ENCODE measurements around the gene GIN1.
"Not testable (repeated sequence)": the region's sequence is repeated elsewhere in the genome, so short reads cannot be mapped to it uniquely, and the experiment has no call there.

The GIN1 gene

GRCh38 chr5:103110403-103110802, 9.5 kb downstream of the GIN1 start:
- DNase-seq: no peak

- DNase-seq: no peak
These were observed 10.7 kb downstream of the GIN1 start for GRCh38 chr5:103109277-103109676.

DNA sequence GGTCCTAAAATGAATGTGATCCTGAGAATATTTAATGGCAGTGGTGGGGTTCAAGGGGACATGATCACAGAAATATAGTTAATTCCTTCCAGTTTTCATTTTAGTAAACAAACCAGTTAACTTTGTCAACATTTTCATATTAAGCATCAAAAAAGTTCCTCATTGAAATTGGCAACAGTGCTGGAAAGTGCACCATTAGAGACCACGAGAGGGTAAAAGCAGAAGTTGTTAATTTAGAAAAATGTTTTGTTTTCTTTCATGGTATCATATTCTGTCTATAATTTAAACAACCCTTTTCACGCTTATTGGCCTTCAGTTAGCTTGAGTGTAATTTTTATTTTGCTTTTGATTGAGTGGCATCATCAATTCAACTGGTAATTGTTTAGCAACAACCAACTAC, 11.9 kb downstream of the GIN1 start:
- DNase-seq: no peak

DNA sequence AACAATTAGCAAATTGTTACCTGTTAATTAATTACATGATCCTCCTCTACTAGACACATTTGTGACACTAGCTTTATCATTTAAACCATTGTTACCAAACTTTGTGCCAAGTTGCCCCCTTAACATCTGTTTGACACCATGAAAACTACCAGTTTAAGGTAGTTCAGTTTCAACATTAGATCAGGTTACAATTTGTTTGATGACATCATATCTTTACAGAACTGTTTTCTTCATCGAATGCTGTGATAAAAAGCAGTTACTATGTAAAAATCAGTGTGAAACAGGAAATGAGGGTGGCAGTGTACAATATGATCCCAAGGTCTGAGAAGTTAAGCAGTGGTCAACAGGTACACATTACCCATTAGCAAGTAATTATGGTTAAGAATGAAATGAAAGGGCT, 17.7 kb downstream of the GIN1 start:
- DNase-seq: no peak

DNA sequence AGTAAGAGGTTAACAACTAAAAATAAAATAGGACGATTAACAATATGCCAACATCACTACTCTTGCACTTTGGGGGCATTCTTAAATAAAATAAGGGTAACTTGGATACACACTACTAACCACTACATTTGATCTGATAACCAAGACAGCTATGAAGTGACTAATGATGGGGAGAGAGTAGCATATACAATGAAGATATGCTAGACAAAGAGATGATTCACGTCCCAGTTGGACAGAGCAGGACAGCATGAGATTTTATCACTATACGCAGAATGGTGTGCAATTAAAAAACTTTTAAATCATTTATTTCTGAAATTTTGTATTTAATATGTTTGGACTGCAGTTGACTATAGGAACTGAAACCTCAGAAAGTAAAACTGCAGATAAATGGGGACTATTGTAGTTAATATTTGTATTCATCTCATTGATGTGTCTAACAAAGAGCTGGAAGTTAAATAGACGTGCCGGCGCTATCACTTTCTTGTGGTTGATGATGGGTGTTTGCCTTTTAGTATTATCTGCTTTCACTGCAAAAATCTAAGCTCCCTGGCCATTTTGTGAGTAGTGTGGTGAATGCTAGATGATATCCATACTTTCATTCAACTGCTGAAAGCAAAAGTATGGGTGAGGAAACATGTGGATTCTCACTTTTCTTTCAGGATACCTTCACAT, 18.7 kb downstream of the GIN1 start:
- DNase-seq: no peak

- no peak for DNase-seq
These were observed 20.9 kb downstream of the GIN1 start for GRCh38 chr5:103098993-103099392.

DNA sequence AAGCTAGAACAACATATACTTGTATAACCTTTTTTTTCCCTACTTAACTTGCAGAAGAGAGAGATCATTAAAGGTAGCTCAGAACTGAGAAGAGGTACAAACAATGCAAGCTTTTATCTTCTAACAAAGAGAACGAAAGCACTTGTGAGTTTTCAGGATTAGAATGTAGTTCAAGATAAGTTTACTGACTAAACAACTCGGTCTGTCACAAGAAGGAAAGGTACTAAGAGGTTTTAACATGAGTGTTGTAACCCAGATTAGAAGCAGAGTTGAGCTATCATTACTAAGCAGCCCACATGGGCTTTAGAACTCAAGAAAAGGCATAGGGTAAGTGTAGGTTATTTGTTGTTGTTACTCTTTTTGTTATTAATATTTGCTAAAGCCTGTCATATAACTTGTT, 25.2 kb downstream of the GIN1 start:
- no peak for DNase-seq

DNA sequence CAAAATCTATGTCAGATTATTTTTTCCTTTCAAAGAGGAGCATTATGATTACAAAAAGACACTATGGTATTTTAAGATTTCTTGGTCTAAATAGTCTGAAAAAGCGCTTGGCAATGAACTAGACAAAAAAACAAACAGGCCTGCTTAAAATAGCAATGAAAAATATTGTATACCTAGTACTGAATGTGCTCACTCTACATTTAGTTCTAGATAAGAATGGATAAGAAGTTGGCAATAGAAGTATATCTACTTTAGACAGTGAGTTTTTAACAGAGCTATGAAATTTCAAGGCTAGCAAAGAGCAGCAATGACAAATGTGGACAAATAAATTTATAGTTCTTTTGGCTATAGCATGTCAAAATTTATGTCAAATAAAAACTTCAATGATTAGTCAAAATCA, 26.2 kb downstream of the GIN1 start:
- DNase-seq: no peak

GRCh38 chr5:103092676-103093075, 27.3 kb downstream of the GIN1 start:
- DNase-seq: no peak

- DNase-seq: no peak
These were observed 29.1 kb downstream of the GIN1 start for GRCh38 chr5:103090791-103091190.

DNA sequence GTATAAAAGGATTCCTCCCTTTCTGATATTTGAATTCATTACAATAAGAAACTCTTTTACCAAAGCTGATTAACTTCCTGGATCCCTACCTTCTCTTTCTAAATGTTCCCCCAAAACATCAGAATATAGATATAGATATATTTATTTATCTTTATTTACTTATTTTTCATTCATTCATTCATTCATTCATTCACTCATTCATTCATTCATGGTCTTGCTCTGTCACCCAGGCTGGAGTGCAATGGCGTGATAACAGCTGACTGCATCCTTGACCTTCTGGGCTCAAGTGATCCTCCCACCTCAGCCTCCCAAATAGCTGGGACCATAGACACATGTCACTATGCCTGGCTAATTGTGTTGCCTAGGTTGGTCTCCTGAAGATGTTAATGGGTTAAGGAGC, 30.7 kb downstream of the GIN1 start:
- no peak for DNase-seq

- DNase-seq: no peak
These were observed 33.4 kb downstream of the GIN1 start for GRCh38 chr5:103086547-103086946.

DNA sequence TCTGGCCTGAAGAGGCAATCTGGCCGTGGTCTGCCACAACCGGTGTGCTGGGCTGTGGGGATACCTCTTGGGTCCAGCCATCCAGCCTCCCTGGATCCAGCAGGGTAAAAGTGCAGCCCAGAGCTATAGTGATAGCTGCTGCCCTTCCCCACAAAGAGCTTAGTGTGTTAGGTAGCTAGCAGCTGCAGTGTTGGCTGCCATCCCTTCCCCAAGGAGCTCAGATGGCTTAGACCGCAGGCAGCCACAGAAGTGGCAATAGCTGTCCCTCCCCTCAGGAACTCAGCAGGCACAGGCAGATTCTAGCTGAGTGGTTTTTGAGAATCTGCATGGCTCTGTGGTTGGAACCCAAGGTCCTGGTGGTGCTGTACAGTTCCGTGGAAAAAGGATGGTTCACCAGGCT, 40.1 kb downstream of the GIN1 start:
- DNase-seq: no peak

DNA sequence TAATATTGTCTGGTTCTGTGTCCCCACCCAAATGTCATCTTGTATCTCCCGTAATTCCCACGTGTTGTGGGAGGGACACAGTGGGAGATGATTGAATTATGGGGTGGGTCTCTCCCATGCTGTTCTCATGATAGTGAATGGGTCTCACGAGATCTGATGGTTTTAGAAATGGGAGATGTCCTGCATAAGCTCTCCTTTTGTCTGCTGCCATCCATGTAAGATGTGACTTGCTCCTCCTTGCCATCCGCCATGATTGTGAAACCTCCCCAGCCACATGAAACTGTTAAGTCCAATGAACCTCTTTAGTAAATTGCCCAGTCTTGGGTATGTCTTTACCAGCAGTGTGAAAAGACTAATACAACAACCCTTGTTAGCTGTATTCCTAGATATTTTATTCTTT, 44.5 kb downstream of the GIN1 start:
- DNase-seq: no peak

DNA sequence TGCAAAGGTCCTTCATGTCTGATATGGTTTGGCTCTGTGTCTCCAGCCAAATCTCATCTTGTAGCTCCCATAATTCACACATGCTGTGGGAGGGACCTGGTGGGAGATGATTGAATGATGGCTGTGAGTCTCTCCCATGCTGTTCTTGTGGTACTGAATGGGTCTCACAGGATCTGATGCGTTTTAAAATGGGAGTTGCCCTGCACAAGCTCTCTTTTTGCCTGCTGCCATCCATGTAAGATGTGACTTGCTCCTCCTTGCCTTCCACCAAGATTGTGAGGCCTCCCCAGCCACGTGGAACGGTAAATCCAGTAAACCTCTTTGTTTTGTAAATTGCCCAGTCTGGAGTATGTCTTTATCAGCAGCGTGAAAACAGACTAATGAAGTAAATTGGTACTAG, 46.4 kb downstream of the GIN1 start:
- not testable (repeated sequence) for DNase-seq

DNA sequence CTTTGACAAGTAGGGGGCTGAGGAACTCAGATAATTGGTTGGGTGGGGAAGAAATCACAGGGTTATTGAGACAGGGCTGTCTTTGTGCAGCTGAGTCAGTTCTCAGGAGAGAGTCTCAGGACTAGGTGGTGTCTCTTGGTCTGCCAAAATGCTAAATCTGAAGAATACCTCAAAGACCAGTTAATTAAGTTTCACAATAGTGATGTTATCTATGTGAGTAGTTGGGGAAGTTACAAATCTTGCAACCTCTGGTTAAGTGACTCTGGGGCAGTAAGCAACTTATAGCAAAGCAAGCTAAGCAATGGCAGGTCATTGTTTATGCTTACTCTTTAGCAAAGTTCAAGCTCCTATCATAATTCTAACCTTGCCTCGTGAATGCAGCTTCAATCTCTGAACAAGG, 53.6 kb downstream of the GIN1 start:
- DNase-seq: peak in 1 of 2 donors; percentile 1

DNA sequence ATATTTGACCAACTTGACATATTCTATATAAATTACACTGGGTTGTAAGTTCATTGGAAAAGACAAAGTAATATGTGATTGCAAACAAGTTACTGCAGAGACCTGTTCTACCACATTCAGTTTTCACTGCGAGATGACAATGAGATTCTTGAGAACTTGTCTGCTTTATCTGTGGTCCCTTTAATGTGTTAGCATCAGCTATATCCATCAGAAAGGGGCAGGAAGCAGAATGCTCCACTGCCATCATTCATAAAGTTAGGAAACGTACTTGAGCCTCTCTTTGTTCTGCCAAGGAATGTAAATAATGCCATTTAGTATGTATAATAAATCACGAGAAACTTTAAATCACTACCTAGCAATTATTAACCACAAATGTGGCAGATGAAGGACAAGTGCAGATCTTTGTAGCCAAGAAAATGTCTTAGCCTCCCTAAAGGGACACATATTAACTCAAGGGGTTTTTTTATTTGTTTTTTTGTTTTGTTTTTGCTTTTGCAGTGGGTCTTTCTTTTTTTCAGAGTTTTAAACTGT, 59.4 kb downstream of the GIN1 start:
- DNase-seq: no peak

- DNase-seq: no peak
These were observed 60.4 kb downstream of the GIN1 start for GRCh38 chr5:103059525-103059924.

GRCh38 chr5:103057208-103058130, 62.5 kb downstream of the GIN1 start:
- DNase-seq: no peak

GRCh38 chr5:103046706-103047105, 73.2 kb downstream of the GIN1 start:
- DNase-seq: not testable (repeated sequence)

GRCh38 chr5:103041071-103041676, 78.8 kb downstream of the GIN1 start:
- DNase-seq: peak; percentile 23 to 44

- DNase-seq: no peak
These were observed 82.1 kb downstream of the GIN1 start for GRCh38 chr5:103037673-103038455.

- DNase-seq: no peak
These were observed 83.3 kb downstream of the GIN1 start for GRCh38 chr5:103036601-103037000.

All from inflammatory macrophage treated with lipopolysaccharide for 1 hour (primary cell).